ENCODE data around the gene NALF2. TPM values are rescaled to one million over a fixed set of nuclear protein-coding genes. Genes with fewer than 3 reads are reported as not detected.

Gene NALF2
- total RNA-seq, 6 donors from 2014 or later, result 0.06 to 0.37 (median 0.15) TPM; not detected in 3

GRCh38 chrX:69489625-69490024 is 14.5 kb upstream of the NALF2 start:
- ATAC-seq (ENCODE audit: low FRiP score in 2 of 2) (no peak), DNase-seq (no peak)
- TF ChIP-seq EP300 (IDR thresholded peaks at IDR 0.05), result no peak
- no peak for TF ChIP-seq CTCF (IDR thresholded peaks at IDR 0.05)
- TF ChIP-seq POLR2AphosphoS5 (IDR thresholded peaks at IDR 0.05), result no peak
- no peak for TF ChIP-seq POLR2A (IDR thresholded peaks at IDR 0.05)
- Histone ChIP-seq H3K4me1 (no peaks in the 10 kb centered on the region), H3K27ac (no peak overlapping the region), H3K4me3 (no peak overlapping the region), H3K9me3 (no peaks in the 10 kb centered on the region), H3K36me3 (no peaks in the 10 kb centered on the region), H3K27me3 (no peaks in the 10 kb centered on the region)

- H3K36me3 ChIP-seq, result no peaks in the 10 kb centered on the region
- no peaks in the 10 kb centered on the region for H3K27me3 ChIP-seq
- TF ChIP-seq CTCF (IDR thresholded peaks at IDR 0.05) (peak; percentile 14 to 47 (median 37)), POLR2AphosphoS5 (IDR thresholded peaks at IDR 0.05) (no peak)
- H3K4me1 ChIP-seq, result no peaks in the 10 kb centered on the region
- no peak overlapping the region for H3K4me3 ChIP-seq
- H3K27ac ChIP-seq, result no peak overlapping the region
- no peaks in the 10 kb centered on the region for H3K9me3 ChIP-seq
- ATAC-seq (ENCODE audit: low FRiP score in 2 of 2) (peak; percentile 38 to 42), DNase-seq (no peak)
- WGBS, 2 donors, result 17 to 19% methylated on average over 4 to 5 of the region's 5 CpGs
Observed at GRCh38 chrX:69493193-69493592, 10.9 kb upstream of the NALF2 start.

- H3K4me1 ChIP-seq, result no peaks in the 10 kb centered on the region
- no peaks in the 10 kb centered on the region for H3K27me3 ChIP-seq
- no peak overlapping the region for H3K4me3 ChIP-seq
- no peaks in the 10 kb centered on the region for H3K9me3 ChIP-seq
- TF ChIP-seq POLR2AphosphoS5 (IDR thresholded peaks at IDR 0.05), result no peak
- no peak for TF ChIP-seq CTCF (IDR thresholded peaks at IDR 0.05)
- no peak for TF ChIP-seq EP300 (IDR thresholded peaks at IDR 0.05)
- TF ChIP-seq POLR2A (IDR thresholded peaks at IDR 0.05), result no peak
- DNase-seq (no peak), ATAC-seq (ENCODE audit: low FRiP score in 2 of 2) (no peak)
- H3K36me3 ChIP-seq, result no peaks in the 10 kb centered on the region
- WGBS, 2 donors, result 50 to 63% methylated on average over 1 of the region's 1 CpG
- no peak overlapping the region for H3K27ac ChIP-seq
Observed at GRCh38 chrX:69493766-69494165, 10.4 kb upstream of the NALF2 start.

GRCh38 chrX:69496183-69496582 is 7.9 kb upstream of the NALF2 start:
- no peaks in the 10 kb centered on the region for H3K27me3 ChIP-seq
- no peak for ATAC-seq (ENCODE audit: low FRiP score in 2 of 2)
- no peaks in the 10 kb centered on the region for H3K4me1 ChIP-seq
- no peak overlapping the region for H3K27ac ChIP-seq
- 47% methylated on average over 1 of the region's 1 CpG; no CpG with 5 or more reads in 1 of the 2 donors for WGBS, 2 donors
- DNase-seq, result no peak
- TF ChIP-seq CTCF (IDR thresholded peaks at IDR 0.05) (no peak), POLR2AphosphoS5 (IDR thresholded peaks at IDR 0.05) (no peak), POLR2A (IDR thresholded peaks at IDR 0.05) (no peak), EP300 (IDR thresholded peaks at IDR 0.05) (no peak)
- no peaks in the 10 kb centered on the region for H3K36me3 ChIP-seq
- no peak overlapping the region for H3K4me3 ChIP-seq
- H3K9me3 ChIP-seq, result no peaks in the 10 kb centered on the region

GRCh38 chrX:69501429-69501828 is 2.7 kb upstream of the NALF2 start:
- H3K36me3 ChIP-seq, result no peaks in the 10 kb centered on the region
- TF ChIP-seq POLR2A (IDR thresholded peaks at IDR 0.05), result no peak
- TF ChIP-seq EP300 (IDR thresholded peaks at IDR 0.05), result no peak
- no peak for TF ChIP-seq POLR2AphosphoS5 (IDR thresholded peaks at IDR 0.05)
- TF ChIP-seq CTCF (IDR thresholded peaks at IDR 0.05), result no peak
- H3K27me3 ChIP-seq, result peaks cover 0 to 20% (median 1%) of the 10 kb centered on the region in 4 donors
- H3K4me3 ChIP-seq, result no peak overlapping the region
- ATAC-seq (ENCODE audit: low FRiP score in 2 of 2), result no peak
- peaks cover 0 to 21% (median 3%) of the 10 kb centered on the region in 4 donors for H3K4me1 ChIP-seq
- WGBS, 2 donors, result 25 to 55% methylated on average over 1 to 3 of the region's 3 CpGs
- no peak overlapping the region for H3K27ac ChIP-seq
- no peak for DNase-seq
- no peaks in the 10 kb centered on the region for H3K9me3 ChIP-seq
